ENCODE results near the gene RPS6KA2.

DNA sequence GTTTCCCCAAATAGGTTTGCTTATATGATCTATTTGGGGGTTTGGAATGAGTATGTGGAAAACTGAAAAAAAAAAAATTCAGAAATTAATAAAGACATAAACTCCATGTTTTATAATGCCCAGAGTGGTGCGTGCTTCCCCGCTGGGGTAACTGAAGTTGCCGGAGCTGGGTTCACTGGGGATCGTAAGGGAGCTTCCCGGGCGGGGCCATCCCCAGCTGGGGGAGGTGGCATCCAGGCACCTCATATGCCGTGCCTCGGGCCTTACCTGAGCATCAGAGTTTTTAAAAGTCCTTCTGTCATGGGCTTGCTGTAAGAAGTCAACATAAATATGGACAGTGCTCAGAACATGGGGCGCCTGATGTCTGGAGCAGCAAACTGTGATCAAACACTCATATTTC, 22.7 kb downstream of the RPS6KA2 start:
- TF ChIP-seq, protein P1, sequence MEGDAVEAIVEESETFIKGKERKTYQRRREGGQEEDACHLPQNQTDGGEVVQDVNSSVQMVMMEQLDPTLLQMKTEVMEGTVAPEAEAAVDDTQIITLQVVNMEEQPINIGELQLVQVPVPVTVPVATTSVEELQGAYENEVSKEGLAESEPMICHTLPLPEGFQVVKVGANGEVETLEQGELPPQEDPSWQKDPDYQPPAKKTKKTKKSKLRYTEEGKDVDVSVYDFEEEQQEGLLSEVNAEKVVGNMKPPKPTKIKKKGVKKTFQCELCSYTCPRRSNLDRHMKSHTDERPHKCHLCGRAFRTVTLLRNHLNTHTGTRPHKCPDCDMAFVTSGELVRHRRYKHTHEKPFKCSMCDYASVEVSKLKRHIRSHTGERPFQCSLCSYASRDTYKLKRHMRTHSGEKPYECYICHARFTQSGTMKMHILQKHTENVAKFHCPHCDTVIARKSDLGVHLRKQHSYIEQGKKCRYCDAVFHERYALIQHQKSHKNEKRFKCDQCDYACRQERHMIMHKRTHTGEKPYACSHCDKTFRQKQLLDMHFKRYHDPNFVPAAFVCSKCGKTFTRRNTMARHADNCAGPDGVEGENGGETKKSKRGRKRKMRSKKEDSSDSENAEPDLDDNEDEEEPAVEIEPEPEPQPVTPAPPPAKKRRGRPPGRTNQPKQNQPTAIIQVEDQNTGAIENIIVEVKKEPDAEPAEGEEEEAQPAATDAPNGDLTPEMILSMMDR (IDR thresholded peaks at IDR 0.05; ENCODE audit: extremely low read depth in 1 of 2, insufficient read depth in 1 of 2, low read depth in 1 of 2, low read length in 2 of 2) = no peak
- TF ChIP-seq POLR2A (IDR thresholded peaks at IDR 0.05; ENCODE audit: low read depth, low read length) = no peak
- TF ChIP-seq, protein P2, sequence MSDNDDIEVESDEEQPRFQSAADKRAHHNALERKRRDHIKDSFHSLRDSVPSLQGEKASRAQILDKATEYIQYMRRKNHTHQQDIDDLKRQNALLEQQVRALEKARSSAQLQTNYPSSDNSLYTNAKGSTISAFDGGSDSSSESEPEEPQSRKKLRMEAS (IDR thresholded peaks at IDR 0.05; ENCODE audit: insufficient read depth, insufficient read length) = no peak
- no peak for TF ChIP-seq POLR2AphosphoS5 (IDR thresholded peaks at IDR 0.05; ENCODE audit: insufficient read depth, low read depth, low read length)
- TF ChIP-seq EZH2 (IDR thresholded peaks at IDR 0.05; ENCODE audit: borderline replicate concordance, low read depth, low read length, severe bottlenecking) = no peak
- no peak for TF ChIP-seq JUN (IDR thresholded peaks at IDR 0.05; ENCODE audit: borderline replicate concordance, insufficient read depth, insufficient read length, low read depth)
- TF ChIP-seq MYC (IDR thresholded peaks at IDR 0.05; ENCODE audit: low read depth, low read length) = no peak
- TF ChIP-seq FOS (IDR thresholded peaks at IDR 0.05; ENCODE audit: borderline replicate concordance, insufficient read depth, low read length) = no peak

Data from endothelial cell of umbilical vein (primary cell).